ENCODE measurements around the gene ACOT9.

The ACOT9 gene

DNA sequence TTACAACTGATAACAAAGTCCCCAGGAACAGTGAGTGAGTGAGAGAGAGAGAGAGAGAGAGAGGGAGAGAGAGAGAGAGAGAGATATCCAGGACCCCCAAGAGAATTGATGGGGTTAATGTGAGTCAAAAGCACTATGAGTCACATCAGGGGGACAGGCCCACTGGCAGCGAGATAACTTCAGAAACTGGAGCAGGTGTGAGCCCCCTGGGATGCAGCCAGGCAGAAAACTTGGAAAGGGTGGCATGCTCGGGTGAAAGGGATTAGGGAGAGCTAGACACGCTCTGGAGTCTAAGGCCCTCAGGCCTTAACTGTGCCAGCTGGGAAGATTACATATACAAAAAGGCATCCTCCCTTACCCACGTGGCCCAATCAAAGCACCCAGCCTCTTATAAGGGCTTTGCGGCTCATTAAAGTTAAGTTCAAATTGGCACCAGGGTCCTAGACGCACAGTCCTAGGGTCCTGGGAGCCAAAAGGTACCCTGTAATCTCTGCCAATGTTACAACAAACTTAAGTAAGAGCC is 841 bp downstream of the ACOT9 start:
- Histone ChIP-seq H3K27ac (ENCODE audit: poor library complexity, severe bottlenecking) (peak overlapping the region; percentile 94), H3K36me3 (ENCODE audit: low read depth) (0 out of 2 replicates have a peak, but pooled peaks cover 3% of the 10 kb centered on the region), H3K9me3 (ENCODE audit: severe bottlenecking) (no peaks in the 10 kb centered on the region), H3K27me3 (ENCODE audit: insufficient read depth, poor library complexity, severe bottlenecking) (no peaks in the 10 kb centered on the region), H3K4me3 (ENCODE audit: severe bottlenecking) (peak overlapping the region; percentile 78), H3K4me1 (ENCODE audit: insufficient read depth, poor library complexity, severe bottlenecking) (no peaks in the 10 kb centered on the region)
- DNase-seq (ENCODE audit: low spot score) (no peak), ATAC-seq (ENCODE audit: low read depth) (peak; percentile 62)
- TF ChIP-seq, protein P1, sequence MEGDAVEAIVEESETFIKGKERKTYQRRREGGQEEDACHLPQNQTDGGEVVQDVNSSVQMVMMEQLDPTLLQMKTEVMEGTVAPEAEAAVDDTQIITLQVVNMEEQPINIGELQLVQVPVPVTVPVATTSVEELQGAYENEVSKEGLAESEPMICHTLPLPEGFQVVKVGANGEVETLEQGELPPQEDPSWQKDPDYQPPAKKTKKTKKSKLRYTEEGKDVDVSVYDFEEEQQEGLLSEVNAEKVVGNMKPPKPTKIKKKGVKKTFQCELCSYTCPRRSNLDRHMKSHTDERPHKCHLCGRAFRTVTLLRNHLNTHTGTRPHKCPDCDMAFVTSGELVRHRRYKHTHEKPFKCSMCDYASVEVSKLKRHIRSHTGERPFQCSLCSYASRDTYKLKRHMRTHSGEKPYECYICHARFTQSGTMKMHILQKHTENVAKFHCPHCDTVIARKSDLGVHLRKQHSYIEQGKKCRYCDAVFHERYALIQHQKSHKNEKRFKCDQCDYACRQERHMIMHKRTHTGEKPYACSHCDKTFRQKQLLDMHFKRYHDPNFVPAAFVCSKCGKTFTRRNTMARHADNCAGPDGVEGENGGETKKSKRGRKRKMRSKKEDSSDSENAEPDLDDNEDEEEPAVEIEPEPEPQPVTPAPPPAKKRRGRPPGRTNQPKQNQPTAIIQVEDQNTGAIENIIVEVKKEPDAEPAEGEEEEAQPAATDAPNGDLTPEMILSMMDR (IDR thresholded peaks at IDR 0.05; ENCODE audit: poor library complexity, severe bottlenecking) = no peak

DNA sequence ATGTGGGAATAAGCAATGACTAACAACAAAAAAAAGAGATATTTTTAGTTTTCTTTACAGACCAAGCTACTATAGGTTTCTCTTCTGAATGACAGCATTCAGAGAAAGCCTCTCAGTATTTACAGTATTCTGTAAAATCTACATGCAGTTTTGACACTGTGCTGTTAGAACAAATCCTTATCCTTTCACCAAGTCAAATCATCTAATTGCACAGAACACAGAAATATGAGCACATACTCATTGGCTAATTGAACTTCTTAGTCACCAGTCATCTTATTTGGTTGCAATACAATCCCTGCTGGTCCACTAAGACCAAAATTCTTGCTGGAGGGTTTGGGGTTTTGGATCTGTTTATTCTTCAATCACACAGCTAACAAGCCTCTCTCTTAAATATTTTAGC is 5.7 kb downstream of the ACOT9 start:
- H3K36me3 ChIP-seq (ENCODE audit: low read depth) = peaks cover 35% of the 10 kb centered on the region
- H3K4me3 ChIP-seq (ENCODE audit: severe bottlenecking) = no peak overlapping the region
- TF ChIP-seq, protein P1 (IDR thresholded peaks at IDR 0.05; ENCODE audit: poor library complexity, severe bottlenecking) = no peak
- no peaks in the 10 kb centered on the region for H3K27me3 ChIP-seq (ENCODE audit: insufficient read depth, poor library complexity, severe bottlenecking)
- no peaks in the 10 kb centered on the region for H3K4me1 ChIP-seq (ENCODE audit: insufficient read depth, poor library complexity, severe bottlenecking)
- ATAC-seq (ENCODE audit: low read depth) (no peak), DNase-seq (ENCODE audit: low spot score) (no peak)
- H3K27ac ChIP-seq (ENCODE audit: poor library complexity, severe bottlenecking) = no peak overlapping the region
- no peaks in the 10 kb centered on the region for H3K9me3 ChIP-seq (ENCODE audit: severe bottlenecking)

DNA sequence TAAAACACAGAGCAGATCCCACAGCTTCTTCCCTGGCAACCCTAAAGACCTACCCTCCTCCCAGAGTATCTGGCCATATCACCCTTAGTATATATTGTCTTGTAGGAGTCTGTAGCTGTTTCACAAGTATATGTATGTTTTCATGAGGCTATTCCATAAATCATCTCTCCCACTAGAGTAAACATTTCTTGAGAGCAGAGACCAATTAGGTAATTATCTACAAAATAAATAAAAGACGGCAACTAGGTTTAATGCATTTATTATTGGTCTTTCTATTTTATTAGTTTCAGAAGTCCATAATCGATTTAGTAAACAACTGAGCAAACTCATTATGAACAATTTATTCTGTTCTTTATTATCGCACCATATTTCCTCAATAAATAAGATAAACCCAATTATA is 7.0 kb downstream of the ACOT9 start:
- Histone ChIP-seq H3K4me3 (ENCODE audit: severe bottlenecking) (no peak overlapping the region), H3K4me1 (ENCODE audit: insufficient read depth, poor library complexity, severe bottlenecking) (no peaks in the 10 kb centered on the region), H3K27ac (ENCODE audit: poor library complexity, severe bottlenecking) (no peak overlapping the region), H3K27me3 (ENCODE audit: insufficient read depth, poor library complexity, severe bottlenecking) (no peaks in the 10 kb centered on the region), H3K36me3 (ENCODE audit: low read depth) (peaks cover 43% of the 10 kb centered on the region), H3K9me3 (ENCODE audit: severe bottlenecking) (no peaks in the 10 kb centered on the region)
- TF ChIP-seq, protein P1 (IDR thresholded peaks at IDR 0.05; ENCODE audit: poor library complexity, severe bottlenecking) = no peak
- ATAC-seq (ENCODE audit: low read depth) (no peak), DNase-seq (ENCODE audit: low spot score) (no peak)

DNA sequence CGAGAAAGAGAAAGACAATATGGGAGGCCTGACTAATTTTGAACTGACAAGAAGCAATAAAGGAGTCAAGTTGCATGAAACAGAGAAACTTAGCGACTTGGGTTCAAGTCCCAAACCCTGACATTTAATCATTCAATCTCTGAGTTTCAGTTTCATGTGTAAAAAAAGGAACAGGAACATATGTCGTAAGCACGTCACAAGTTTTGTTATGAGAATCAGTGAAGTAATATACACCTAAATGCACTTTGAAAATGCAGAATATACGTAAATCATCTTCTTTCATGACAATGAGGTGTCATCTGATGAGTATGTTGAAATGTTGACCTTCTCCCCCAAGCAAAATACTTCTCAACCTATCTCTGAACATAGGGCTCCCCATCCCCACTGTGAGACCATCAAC is 10.4 kb downstream of the ACOT9 start:
- TF ChIP-seq, protein P1 (IDR thresholded peaks at IDR 0.05; ENCODE audit: poor library complexity, severe bottlenecking) = no peak
- no peak for DNase-seq (ENCODE audit: low spot score)
- no peaks in the 10 kb centered on the region for H3K4me1 ChIP-seq (ENCODE audit: insufficient read depth, poor library complexity, severe bottlenecking)
- no peak overlapping the region for H3K4me3 ChIP-seq (ENCODE audit: severe bottlenecking)
- H3K9me3 ChIP-seq (ENCODE audit: severe bottlenecking) = no peaks in the 10 kb centered on the region
- ATAC-seq (ENCODE audit: low read depth) = no peak
- no peak overlapping the region for H3K27ac ChIP-seq (ENCODE audit: poor library complexity, severe bottlenecking)
- H3K27me3 ChIP-seq (ENCODE audit: insufficient read depth, poor library complexity, severe bottlenecking) = no peaks in the 10 kb centered on the region
- H3K36me3 ChIP-seq (ENCODE audit: low read depth) = peaks cover 61% of the 10 kb centered on the region

DNA sequence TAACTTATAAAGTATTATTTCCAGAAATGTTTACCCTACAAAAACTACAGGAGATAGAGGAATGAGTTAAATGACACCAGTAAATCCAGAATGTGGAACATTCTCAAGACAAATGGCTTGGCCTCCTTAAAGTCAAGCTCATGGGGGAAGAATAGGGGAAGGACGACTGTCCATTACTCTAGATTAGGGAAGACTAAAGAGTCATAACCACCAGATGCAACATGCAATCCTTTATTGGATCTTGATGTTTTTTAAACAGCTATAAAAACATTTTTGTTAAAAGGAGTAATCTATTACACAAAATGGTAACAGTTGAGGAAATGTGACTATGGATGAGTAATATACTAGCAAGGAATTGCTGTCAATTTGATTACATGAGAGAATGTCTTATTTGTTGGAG is 11.1 kb downstream of the ACOT9 start:
- DNase-seq (ENCODE audit: low spot score) (no peak), ATAC-seq (ENCODE audit: low read depth) (no peak)
- Histone ChIP-seq H3K4me1 (ENCODE audit: insufficient read depth, poor library complexity, severe bottlenecking) (no peaks in the 10 kb centered on the region), H3K4me3 (ENCODE audit: severe bottlenecking) (no peak overlapping the region), H3K27ac (ENCODE audit: poor library complexity, severe bottlenecking) (no peak overlapping the region), H3K36me3 (ENCODE audit: low read depth) (peaks cover 63% of the 10 kb centered on the region), H3K27me3 (ENCODE audit: insufficient read depth, poor library complexity, severe bottlenecking) (no peaks in the 10 kb centered on the region), H3K9me3 (ENCODE audit: severe bottlenecking) (no peaks in the 10 kb centered on the region)
- TF ChIP-seq, protein P1 (IDR thresholded peaks at IDR 0.05; ENCODE audit: poor library complexity, severe bottlenecking) = no peak

Measured in RWPE2 (cell line).